Colonic mucosa (tissue), 4 donors: Measurements from ENCODE around the gene GPA33. TPM values are rescaled to one million over a fixed set of nuclear protein-coding genes. Genes with fewer than 3 reads are reported as not detected.

ENCODE experiments used
- DNase-seq: peaks from one replicate; pipeline ENCODE4 v3.0.0-alpha.2; 2020
- H3K27ac ChIP-seq: fragments of 200-600 bp; one replicate; pipeline ENCODE4 v1.8.0; 2021
- H3K27me3 ChIP-seq: fragments of 200-600 bp; one replicate; pipeline ENCODE4 v1.8.0; 2021
- H3K36me3 ChIP-seq: fragments of 200-600 bp; one replicate; pipeline ENCODE4 v1.8.0; 2021
- H3K4me1 ChIP-seq: fragments of 200-600 bp; one replicate; pipeline ENCODE4 v1.8.0; 2021; ENCODE audit warnings: mild to moderate bottlenecking
- H3K4me3 ChIP-seq: fragments of 200-600 bp; one replicate; pipeline ENCODE4 v1.8.0; 2021
- H3K9ac ChIP-seq, 2 donors: one replicate each; pipeline ENCODE4 v1.7.0; 2013; ENCODE audit warnings: control low read depth in 2 of 2, low read depth in 2 of 2, low read length in 2 of 2
- H3K9me3 ChIP-seq: fragments of 200-600 bp; one replicate; pipeline ENCODE4 v1.8.0; 2021
- intact Hi-C: fragments of 100-400 bp; cut with DNase I; formaldehyde crosslinking; loops from one replicate; pipeline ENCODE4 v1.14.1; 2022
- total RNA-seq, 2 donors: library from RNA; stranded (reverse); fragmentation: NEBNext Ultra II Directional in 1 of 2; extraction: Animal tissue kit (Norgen Biotek cat#: 25700) in 1 of 2; gene quantifications; one replicate each; pipeline ENCODE4 v1.2.1, GENCODE V29; 2021
- TF ChIP-seq, protein P1 (sequence below): fragments of 200-600 bp; IDR thresholded peaks from one replicate; pipeline ENCODE4 v1.8.0; 2022; ENCODE audit warnings: antibody characterized with exemption, mild to moderate bottlenecking
- donor health status: healthy.
- donor health status: DM: no; HTN: no; CAD: no.
- donor health status: DM: no; HTN: no; CAD: no.

The GPA33 gene
- total RNA-seq, 2 donors from 2014 or later, result 438 to 531 TPM

- Histone ChIP-seq H3K4me3 (peak overlapping the region; percentile 36), H3K36me3 (no peaks in the 10 kb centered on the region), H3K9ac (peak overlapping the region; percentile 36 to 79), H3K4me1 (peaks cover 3% of the 10 kb centered on the region), H3K9me3 (no peaks in the 10 kb centered on the region), H3K27ac (peak overlapping the region; percentile 93), H3K27me3 (no peaks in the 10 kb centered on the region)
- TF ChIP-seq, protein P1, sequence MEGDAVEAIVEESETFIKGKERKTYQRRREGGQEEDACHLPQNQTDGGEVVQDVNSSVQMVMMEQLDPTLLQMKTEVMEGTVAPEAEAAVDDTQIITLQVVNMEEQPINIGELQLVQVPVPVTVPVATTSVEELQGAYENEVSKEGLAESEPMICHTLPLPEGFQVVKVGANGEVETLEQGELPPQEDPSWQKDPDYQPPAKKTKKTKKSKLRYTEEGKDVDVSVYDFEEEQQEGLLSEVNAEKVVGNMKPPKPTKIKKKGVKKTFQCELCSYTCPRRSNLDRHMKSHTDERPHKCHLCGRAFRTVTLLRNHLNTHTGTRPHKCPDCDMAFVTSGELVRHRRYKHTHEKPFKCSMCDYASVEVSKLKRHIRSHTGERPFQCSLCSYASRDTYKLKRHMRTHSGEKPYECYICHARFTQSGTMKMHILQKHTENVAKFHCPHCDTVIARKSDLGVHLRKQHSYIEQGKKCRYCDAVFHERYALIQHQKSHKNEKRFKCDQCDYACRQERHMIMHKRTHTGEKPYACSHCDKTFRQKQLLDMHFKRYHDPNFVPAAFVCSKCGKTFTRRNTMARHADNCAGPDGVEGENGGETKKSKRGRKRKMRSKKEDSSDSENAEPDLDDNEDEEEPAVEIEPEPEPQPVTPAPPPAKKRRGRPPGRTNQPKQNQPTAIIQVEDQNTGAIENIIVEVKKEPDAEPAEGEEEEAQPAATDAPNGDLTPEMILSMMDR, result no peak
- intact Hi-C loops, result no loop called here
- DNase-seq, result no peak
Measured at GRCh38 chr1:167088746-167089417, 1.3 kb downstream of the GPA33 start.

- Histone ChIP-seq H3K27me3 (no peaks in the 10 kb centered on the region), H3K27ac (peak overlapping the region; percentile 93), H3K4me1 (peaks cover 3% of the 10 kb centered on the region), H3K4me3 (no peak overlapping the region), H3K9me3 (no peaks in the 10 kb centered on the region), H3K9ac (peak overlapping the region in 1 of 2 donors; percentile 79), H3K36me3 (no peaks in the 10 kb centered on the region)
- TF ChIP-seq, protein P1, result no peak
- intact Hi-C loops, result no loop called here
- DNase-seq, result no peak
Measured at GRCh38 chr1:167086768-167087167, 3.4 kb downstream of the GPA33 start.

DNA sequence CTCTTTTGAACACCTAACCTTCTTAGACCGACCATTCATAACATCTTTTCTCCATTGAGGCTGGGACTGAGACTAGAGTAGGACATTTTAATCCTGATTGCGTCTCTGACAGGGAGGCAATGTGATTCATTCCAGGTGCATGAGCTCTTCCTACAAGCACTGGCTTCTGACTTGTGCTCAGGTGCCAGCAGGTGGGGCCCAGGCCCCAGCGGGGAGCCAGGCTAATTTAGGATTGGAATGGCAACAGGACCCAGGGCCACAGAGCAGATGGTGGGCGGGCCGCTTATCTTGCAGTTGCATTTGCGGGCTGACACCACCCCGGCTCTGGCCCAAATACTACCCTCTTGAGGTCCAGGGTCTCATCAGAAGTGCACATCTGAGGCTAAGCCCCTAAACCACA is 4.1 kb downstream of the GPA33 start:
- H3K36me3 ChIP-seq, result no peaks in the 10 kb centered on the region
- DNase-seq, result peak; percentile 70
- peak overlapping the region; percentile 93 for H3K27ac ChIP-seq
- no peak overlapping the region for H3K4me3 ChIP-seq
- H3K27me3 ChIP-seq, result no peaks in the 10 kb centered on the region
- TF ChIP-seq, protein P1, result no peak
- peaks cover 7% of the 10 kb centered on the region for H3K4me1 ChIP-seq
- peak overlapping the region; percentile 30 to 79 for H3K9ac ChIP-seq
- no peaks in the 10 kb centered on the region for H3K9me3 ChIP-seq
- intact Hi-C loops, result no loop called here

DNA sequence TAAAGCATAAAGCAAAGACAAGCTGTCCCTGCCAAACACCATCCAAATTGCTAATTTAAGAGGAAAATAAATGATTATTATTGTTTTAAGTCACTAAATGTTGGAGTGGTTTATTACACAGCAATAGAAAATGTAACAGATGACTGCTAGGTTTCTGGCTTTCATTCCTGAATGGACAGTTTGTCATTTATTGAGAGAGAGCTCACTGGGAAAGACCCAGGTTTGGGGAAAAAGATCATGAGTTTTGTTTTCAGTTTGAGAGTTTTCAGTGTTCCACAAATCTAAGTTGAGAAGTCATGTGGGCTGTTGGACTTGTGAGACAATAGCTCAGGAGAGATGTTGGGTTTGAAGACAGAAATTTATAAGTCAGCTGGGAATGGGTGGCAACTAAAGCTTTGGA is 5.4 kb downstream of the GPA33 start:
- intact Hi-C loops, result no loop called here
- TF ChIP-seq, protein P1, result no peak
- H3K9me3 ChIP-seq, result no peaks in the 10 kb centered on the region
- peaks cover 10% of the 10 kb centered on the region for H3K4me1 ChIP-seq
- H3K4me3 ChIP-seq, result peak overlapping the region; percentile 6
- no peaks in the 10 kb centered on the region for H3K36me3 ChIP-seq
- H3K27ac ChIP-seq, result peak overlapping the region; percentile 93
- H3K9ac ChIP-seq, result peak overlapping the region in 1 of 2 donors; percentile 79
- no peaks in the 10 kb centered on the region for H3K27me3 ChIP-seq
- DNase-seq, result no peak

DNA sequence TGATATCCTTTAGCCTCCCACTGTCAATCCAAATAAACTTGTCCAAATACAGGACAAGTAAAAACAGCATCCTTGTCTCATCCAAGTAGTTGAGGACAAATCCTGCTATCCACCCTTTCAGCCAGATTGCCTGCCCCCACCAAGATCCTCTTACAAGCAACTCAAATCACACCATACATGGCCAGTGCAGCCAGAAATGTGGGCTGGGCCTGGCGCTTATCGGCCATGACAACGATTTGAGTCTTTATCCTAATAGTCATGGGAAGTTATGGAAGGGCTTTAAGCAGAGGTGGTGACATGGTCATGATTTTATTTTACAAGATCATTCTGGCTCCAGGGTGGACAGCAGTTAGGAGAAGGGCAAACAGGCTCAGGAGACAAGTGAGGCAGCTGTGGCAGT is 6.3 kb downstream of the GPA33 start:
- H3K27ac ChIP-seq, result peak overlapping the region; percentile 93
- no peak overlapping the region for H3K4me3 ChIP-seq

More for the DNA sequence above, 6.3 kb downstream of the GPA33 start:
- H3K36me3 ChIP-seq, result no peaks in the 10 kb centered on the region
- no peaks in the 10 kb centered on the region for H3K27me3 ChIP-seq
- intact Hi-C loops, result no loop called here
- TF ChIP-seq, protein P1, result no peak
- H3K9ac ChIP-seq, result peak overlapping the region in 1 of 2 donors; percentile 79
- no peak for DNase-seq
- H3K9me3 ChIP-seq, result no peaks in the 10 kb centered on the region
- peaks cover 10% of the 10 kb centered on the region for H3K4me1 ChIP-seq
